A549 (cell line): Measurements from ENCODE around the gene CTIF. TPM values are rescaled to one million over a fixed set of nuclear protein-coding genes. Genes with fewer than 3 reads are reported as not detected.

ENCODE experiments used
- ATAC-seq, 2 experiments: fragments of 200-7000 bp in 1 of 2; fragments of >200 bp in 1 of 2; cut with Nextera tagmentation in 1 of 2; cut with Tn5 transposase in 1 of 2; 3 replicates each; pipeline versions ENCODE4 v1.8.0 to v1.9.1; 2018 to 2020; ENCODE audit warnings: mild to moderate bottlenecking in 1 of 2, moderate library complexity in 1 of 2
- CTCF ChIA-PET: fragments of 300-600 bp; sonication (Branson Sonifier 250); formaldehyde crosslinking; extraction: SDS; loops from one replicate; lab custom pipeline; 2021; ENCODE audit warnings: antibody characterized with exemption, inconsistent platforms; lab: Yijun Ruan, JAX
- POLR2A ChIA-PET: fragments of 350-600 bp; formaldehyde crosslinking; extraction: SDS; loops from one replicate; lab custom pipeline; 2021; ENCODE audit warnings: antibody characterized with exemption, inconsistent platforms; lab: Yijun Ruan, JAX
- DNase-seq, 2 experiments: peaks; one replicate each; pipeline versions ENCODE4 v3.0.0 to v3.0.0-alpha.2; 2011 to 2016; ENCODE audit warnings: low read depth in 1 of 2, low spot score in 1 of 2
- FAIRE-seq: peaks from 2 replicates; lab custom pipeline; 2011; peaks lifted over from hg19 to GRCh38; lab: Jason Lieb, UNC
- H3K27ac ChIP-seq, 2 experiments: fragments of >200 bp; sonication (Bioruptor Twin); formaldehyde crosslinking; 3 replicates each; pipeline ENCODE4 v1.5.1; 2016 to 2017
- H3K4me1 ChIP-seq: fragments of >200 bp; sonication (Bioruptor Twin); formaldehyde crosslinking; 3 replicates; pipeline ENCODE4 v1.6.1; 2016
- H3K4me2 ChIP-seq: fragments of >200 bp; sonication (Bioruptor Twin); formaldehyde crosslinking; 3 replicates; pipeline ENCODE4 v1.6.1; 2016
- H3K4me3 ChIP-seq: fragments of >200 bp; sonication (Bioruptor Twin); formaldehyde crosslinking; 3 replicates; pipeline ENCODE4 v1.5.1; 2016
- H3K9me3 ChIP-seq: fragments of >200 bp; sonication (Bioruptor Twin); formaldehyde crosslinking; 3 replicates; pipeline ENCODE4 v1.6.1; 2016
- CEBPB ChIP-seq, 2 experiments: fragments of >200 bp in 1 of 2; sonication (Bioruptor Twin) in 1 of 2; formaldehyde crosslinking in 1 of 2; IDR thresholded peaks; 2 replicates each; pipeline ENCODE4 v1.6.1; 2012 to 2016
- CHD4 ChIP-seq: fragments of 200-600 bp; sonication (generic); IDR thresholded peaks from 2 replicates; pipeline ENCODE4 v1.6.1; 2016; ENCODE audit warnings: antibody characterized with exemption, mild to moderate bottlenecking, borderline replicate concordance
- ELK1 ChIP-seq: fragments of 150-350 bp; IDR thresholded peaks from 2 replicates; pipeline ENCODE4 v1.6.1; 2014; ENCODE audit warnings: low read depth, mild to moderate bottlenecking, low read length
- ESRRA ChIP-seq: fragments of 150-350 bp; IDR thresholded peaks from 2 replicates; pipeline ENCODE4 v1.6.1; 2014; ENCODE audit warnings: mild to moderate bottlenecking, low read length, borderline replicate concordance
- FOSB ChIP-seq: fragments of 250-450 bp; sonication (Bioruptor Pico); IDR thresholded peaks from 2 replicates; pipeline ENCODE4 v1.5.0; 2020; ENCODE audit warnings: mild to moderate bottlenecking, moderate library complexity
- FOXS1 ChIP-seq: fragments of 250-450 bp; sonication (Bioruptor Pico); IDR thresholded peaks from 2 replicates; pipeline ENCODE4 v1.5.0; 2020; ENCODE audit warnings: mild to moderate bottlenecking, moderate library complexity
- HDAC2 ChIP-seq: fragments of 200-600 bp; sonication (generic); IDR thresholded peaks from 2 replicates; pipeline ENCODE4 v1.6.1; 2016
- HES2 ChIP-seq: fragments of >200 bp; sonication (Bioruptor Twin); formaldehyde crosslinking; IDR thresholded peaks from 2 replicates; pipeline ENCODE4 v1.6.1; 2016
- HEYL ChIP-seq: fragments of 250-450 bp; sonication (Bioruptor Pico); IDR thresholded peaks from 2 replicates; pipeline ENCODE4 v1.8.0; 2021; ENCODE audit warnings: mild to moderate bottlenecking, moderate library complexity
- HMGXB4 ChIP-seq: fragments of 250-450 bp; sonication (Bioruptor Pico); IDR thresholded peaks from 2 replicates; pipeline ENCODE4 v1.5.0; 2021; ENCODE audit warnings: mild to moderate bottlenecking, moderate library complexity, borderline replicate concordance
- KDM1A ChIP-seq: fragments of 200-600 bp; sonication (generic); IDR thresholded peaks from 2 replicates; pipeline ENCODE4 v1.6.1; 2016; ENCODE audit warnings: low read depth, mild to moderate bottlenecking
- NFE2L2 ChIP-seq: fragments of 150-350 bp; conservative IDR thresholded peaks from 2 replicates; pipeline ENCODE4 v1.6.1; 2014; ENCODE audit warnings: low read length
- NR3C1 ChIP-seq: fragments of >200 bp; sonication (Bioruptor Twin); formaldehyde crosslinking; IDR thresholded peaks from 3 replicates; pipeline ENCODE4 v1.6.1; 2017
- POLR2A ChIP-seq: IDR thresholded peaks from 2 replicates; pipeline ENCODE4 v1.6.1; 2012; ENCODE audit warnings: mild to moderate bottlenecking, low read length
- RAD21 ChIP-seq, 2 experiments: fragments of >200 bp in 1 of 2; sonication (Bioruptor Twin) in 1 of 2; formaldehyde crosslinking in 1 of 2; IDR thresholded peaks in 1 of 2; conservative IDR thresholded peaks in 1 of 2; 2 replicates in 1 of 2; 3 replicates in 1 of 2; pipeline ENCODE4 v1.6.1; 2012 to 2018; ENCODE audit warnings: inconsistent platforms in 1 of 2
- RCOR1 ChIP-seq: fragments of 150-350 bp; IDR thresholded peaks from 2 replicates; pipeline ENCODE4 v1.6.1; 2014; ENCODE audit warnings: antibody characterized with exemption, low read length, low read depth
- RFX5 ChIP-seq: fragments of 450-650 bp; IDR thresholded peaks from 2 replicates; pipeline ENCODE4 v1.7.1; 2014; ENCODE audit warnings: antibody characterized with exemption, mild to moderate bottlenecking, moderate library complexity
- RNF2 ChIP-seq: fragments of 200-600 bp; sonication (generic); IDR thresholded peaks from 2 replicates; pipeline ENCODE4 v1.6.1; 2016; ENCODE audit warnings: low read depth, mild to moderate bottlenecking, antibody characterized with exemption, moderate library complexity, borderline replicate concordance
- SREBF2 ChIP-seq: fragments of 450-650 bp; IDR thresholded peaks from 2 replicates; pipeline ENCODE4 v1.6.1; 2014; ENCODE audit warnings: mild to moderate bottlenecking, moderate library complexity
- TFCP2L1 ChIP-seq: fragments of 250-450 bp; sonication (Bioruptor Pico); IDR thresholded peaks from 2 replicates; pipeline ENCODE4 v1.5.0; 2021; ENCODE audit warnings: mild to moderate bottlenecking
- TP53 ChIP-seq: fragments of 250-450 bp; sonication (Bioruptor Pico); IDR thresholded peaks from 2 replicates; pipeline ENCODE4 v1.5.0; 2021; ENCODE audit warnings: mild to moderate bottlenecking, moderate library complexity
- ZC3H11A ChIP-seq: fragments of 450-650 bp; IDR thresholded peaks from 2 replicates; pipeline ENCODE4 v1.6.1; 2014; ENCODE audit warnings: antibody characterized with exemption, mild to moderate bottlenecking
- ZFP36 ChIP-seq: fragments of 450-650 bp; IDR thresholded peaks from 2 replicates; pipeline ENCODE4 v1.6.1; 2014; ENCODE audit warnings: borderline replicate concordance; ENCODE audit not compliant: partially characterized antibody
- WGBS: methylation state at CpG from one replicate; pipeline ENCODE4 v1.1.6; 2017; ENCODE audit errors: missing lambda C conversion rate; 5-methylcytosine and 5-hydroxymethylcytosine counted together
- polyA plus RNA-seq, 4 experiments: library from polyadenylated mRNA; depleted of rRNA in 3 of 4; stranded (reverse); fragments of >200 nt; fragmentation: RNase III in 1 of 4; extraction: RNeasy Plus Mini Kit Qiagen cat#74134 plus additional on column Dnase treatment in 1 of 4; gene quantifications; 2 replicates in 3 of 4; 3 replicates in 1 of 4; pipeline ENCODE4 v1.2.3, GENCODE V29; 2011 to 2017
- TF ChIP-seq, protein P1 (sequence below): fragments of >200 bp; sonication (Bioruptor Twin); formaldehyde crosslinking; IDR thresholded peaks from 3 replicates; pipeline ENCODE4 v1.6.1; 2016
- TF ChIP-seq, protein P2 (sequence below): IDR thresholded peaks from 2 replicates; pipeline ENCODE4 v1.6.1; 2012
- TF ChIP-seq, protein P3 (sequence below): IDR thresholded peaks from 2 replicates; pipeline ENCODE4 v1.6.1; 2012; ENCODE audit warnings: low read depth, borderline replicate concordance

The CTIF gene
- polyA plus RNA-seq, 2 of the 4 experiments (the other 2 are of a cell fraction) = 17.0 to 24.7 TPM

DNA sequence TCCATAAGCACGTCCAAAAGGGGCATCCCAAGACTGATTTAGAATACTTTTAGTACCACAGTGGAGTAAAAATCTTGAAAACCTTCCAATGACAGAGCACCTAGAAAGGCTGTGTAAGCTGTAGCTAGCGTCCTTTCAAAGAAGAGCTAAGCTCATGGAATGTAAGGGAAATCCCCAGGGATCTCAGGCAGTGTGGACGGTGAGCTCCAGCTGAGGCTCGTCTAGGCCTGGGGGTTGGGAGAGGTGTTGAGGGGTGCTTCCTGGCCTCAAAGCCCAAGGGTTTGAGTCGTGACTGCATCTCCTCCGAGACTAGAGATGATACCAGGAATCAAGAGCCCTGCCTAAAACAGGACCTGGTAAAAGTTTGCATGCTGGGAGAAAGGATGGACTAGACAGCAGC lies 7.6 kb downstream of the CTIF start:
- CTCF ChIA-PET = interaction anchor here (2.5 kb wide), 1 partner anchor 71 kb away, joined by 13 read pairs; no protein-coding TSS in a partner anchor

DNA sequence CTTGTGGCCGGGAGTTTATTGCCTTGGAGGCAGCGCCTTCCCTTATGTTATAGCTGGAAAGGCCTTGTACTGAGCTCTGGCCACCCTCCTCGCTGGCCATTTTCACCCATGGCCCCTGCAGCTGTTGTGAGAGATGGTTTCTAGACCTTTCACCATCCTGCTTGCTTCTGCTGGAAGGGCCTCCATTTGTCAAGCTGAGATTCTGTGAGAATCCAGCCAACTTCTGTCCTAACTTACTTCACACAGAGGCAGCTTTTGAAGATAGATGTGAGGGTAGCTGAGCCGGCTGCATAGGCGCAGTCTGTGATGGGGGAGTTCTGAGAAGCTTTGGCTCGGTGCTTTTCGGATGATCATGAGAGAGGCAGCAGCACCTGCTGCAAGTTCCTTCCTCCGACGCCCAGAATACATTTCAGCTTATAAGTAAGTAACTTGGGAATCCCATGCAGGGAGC lies 8.7 kb downstream of the CTIF start:
- TF ChIP-seq RFX5 (no peak), ESRRA (no peak), CHD4 (no peak), ELK1 (no peak)
- TF ChIP-seq, all 56 proteins: peak for 0
- no peak for DNase-seq
- Histone ChIP-seq H3K4me3 (no peak overlapping the region), H3K4me2 (peak overlapping the region; percentile 48), H3K4me1 (peaks cover 57% of the 10 kb centered on the region), H3K9me3 (no peaks in the 10 kb centered on the region), H3K27ac (peak overlapping the region; percentile 59 to 74; a peak in 5 of 6 replicates)
- POLR2A ChIA-PET = no interaction called here
- no peak for FAIRE-seq
- ATAC-seq = no peak
- CTCF ChIA-PET = interaction anchor here (0.6 to 1.5 kb wide), 2 partner anchors 14 to 72 kb away, joined by 3 to 5 read pairs; no protein-coding TSS in a partner anchor
- 90% methylated on average over 5 of the region's 9 CpGs for WGBS

More for the DNA sequence above, 7.6 kb downstream of the CTIF start:
- Histone ChIP-seq H3K27ac (peak overlapping the region in 1 of 2 experiments; percentile 74; a peak in 3 of 6 replicates), H3K4me2 (no peak overlapping the region), H3K4me3 (no peak overlapping the region)
- 73% methylated on average over 6 of the region's 6 CpGs for whole genome bisulfite sequencing
- POLR2A ChIA-PET = no interaction called here
- no peak for ATAC-seq
- TF ChIP-seq, protein P1, sequence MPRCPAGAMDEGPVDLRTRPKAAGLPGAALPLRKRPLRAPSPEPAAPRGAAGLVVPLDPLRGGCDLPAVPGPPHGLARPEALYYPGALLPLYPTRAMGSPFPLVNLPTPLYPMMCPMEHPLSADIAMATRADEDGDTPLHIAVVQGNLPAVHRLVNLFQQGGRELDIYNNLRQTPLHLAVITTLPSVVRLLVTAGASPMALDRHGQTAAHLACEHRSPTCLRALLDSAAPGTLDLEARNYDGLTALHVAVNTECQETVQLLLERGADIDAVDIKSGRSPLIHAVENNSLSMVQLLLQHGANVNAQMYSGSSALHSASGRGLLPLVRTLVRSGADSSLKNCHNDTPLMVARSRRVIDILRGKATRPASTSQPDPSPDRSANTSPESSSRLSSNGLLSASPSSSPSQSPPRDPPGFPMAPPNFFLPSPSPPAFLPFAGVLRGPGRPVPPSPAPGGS = no peak
- TF ChIP-seq SREBF2 (no peak), TP53 (no peak), ELK1 (no peak), RCOR1 (no peak), POLR2A (no peak), TFCP2L1 (CRISPR knock-in tag) (no peak), ZC3H11A (no peak), RNF2 (no peak), HDAC2 (no peak), KDM1A (no peak), ZFP36 (no peak), HEYL (CRISPR knock-in tag) (no peak), NR3C1 (no peak)
- TF ChIP-seq, protein P2, sequence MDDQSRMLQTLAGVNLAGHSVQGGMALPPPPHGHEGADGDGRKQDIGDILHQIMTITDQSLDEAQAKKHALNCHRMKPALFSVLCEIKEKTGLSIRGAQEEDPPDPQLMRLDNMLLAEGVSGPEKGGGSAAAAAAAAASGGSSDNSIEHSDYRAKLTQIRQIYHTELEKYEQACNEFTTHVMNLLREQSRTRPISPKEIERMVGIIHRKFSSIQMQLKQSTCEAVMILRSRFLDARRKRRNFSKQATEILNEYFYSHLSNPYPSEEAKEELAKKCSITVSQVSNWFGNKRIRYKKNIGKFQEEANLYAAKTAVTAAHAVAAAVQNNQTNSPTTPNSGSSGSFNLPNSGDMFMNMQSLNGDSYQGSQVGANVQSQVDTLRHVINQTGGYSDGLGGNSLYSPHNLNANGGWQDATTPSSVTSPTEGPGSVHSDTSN = no peak
- TF ChIP-seq, all 56 proteins: peak for 0
- DNase-seq (no peak), FAIRE-seq (no peak)
- no peaks in the 10 kb centered on the region for H3K9me3 ChIP-seq
- H3K4me1 ChIP-seq = peaks cover 68% of the 10 kb centered on the region

DNA sequence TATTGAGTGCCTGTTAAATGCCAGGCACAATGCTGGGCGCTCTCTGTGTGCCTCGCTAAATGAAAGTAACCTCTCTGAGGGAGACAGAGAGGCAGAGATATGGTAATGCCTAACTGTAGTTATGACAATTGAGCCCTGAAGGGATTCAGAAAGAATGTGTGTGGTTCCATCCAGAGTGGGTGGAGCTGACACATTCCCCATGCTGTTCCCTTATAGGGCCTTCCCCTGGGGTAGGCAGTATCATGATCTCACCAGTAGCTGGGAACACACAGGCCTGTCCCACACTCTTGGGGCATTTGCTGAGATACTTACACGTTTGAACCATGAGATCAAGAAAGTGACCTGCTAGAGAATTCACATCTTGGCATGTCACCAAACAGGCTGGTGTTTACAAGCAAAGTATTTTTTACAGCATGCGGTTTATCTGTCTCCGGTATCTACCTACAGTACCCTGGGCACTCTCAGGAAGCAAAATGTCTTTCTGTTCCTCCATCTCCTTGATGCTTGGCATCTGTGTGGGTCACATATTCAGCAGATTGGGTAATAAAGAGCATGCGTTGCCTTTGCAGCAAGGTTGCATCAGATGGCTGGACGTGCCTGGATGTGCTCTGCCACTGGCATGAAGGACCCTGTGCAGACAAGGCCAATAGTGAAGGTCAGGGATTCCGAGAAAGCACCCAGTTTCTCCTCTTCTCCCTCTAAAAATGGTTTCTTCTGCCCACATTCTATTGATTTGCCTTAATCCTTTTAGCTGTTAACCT lies 9.4 kb downstream of the CTIF start:
- Histone ChIP-seq H3K4me3 (no peak overlapping the region), H3K27ac (peak overlapping the region; percentile 59 to 74; a peak in 5 of 6 replicates), H3K4me1 (peaks cover 50% of the 10 kb centered on the region), H3K9me3 (no peaks in the 10 kb centered on the region), H3K4me2 (peak overlapping the region; percentile 48)
- ATAC-seq (peak; percentile 78 to 79; a peak in 4 of 6 replicates), FAIRE-seq (no peak), DNase-seq (peak in 1 of 2 experiments; percentile 38)
- WGBS = 76% methylated on average over 8 of the region's 8 CpGs
- CTCF ChIA-PET = interaction anchor here (0.6 to 1.5 kb wide), 2 partner anchors 13 to 72 kb away, joined by 3 to 5 read pairs; no protein-coding TSS in a partner anchor
- POLR2A ChIA-PET = no interaction called here
- TF ChIP-seq RAD21 (conservative IDR thresholded peaks at IDR 0.05 in 1 of 2, IDR thresholded peaks at IDR 0.05 in 1 of 2) = no peak
- TF ChIP-seq NFE2L2 = no peak
- no peak for TF ChIP-seq HMGXB4
- no peak for TF ChIP-seq HES2
- TF ChIP-seq, protein P3, sequence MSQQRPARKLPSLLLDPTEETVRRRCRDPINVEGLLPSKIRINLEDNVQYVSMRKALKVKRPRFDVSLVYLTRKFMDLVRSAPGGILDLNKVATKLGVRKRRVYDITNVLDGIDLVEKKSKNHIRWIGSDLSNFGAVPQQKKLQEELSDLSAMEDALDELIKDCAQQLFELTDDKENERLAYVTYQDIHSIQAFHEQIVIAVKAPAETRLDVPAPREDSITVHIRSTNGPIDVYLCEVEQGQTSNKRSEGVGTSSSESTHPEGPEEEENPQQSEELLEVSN = no peak
- no peak for TF ChIP-seq ESRRA
- TF ChIP-seq FOXS1 (CRISPR knock-in tag) = no peak
- no peak for TF ChIP-seq FOSB (CRISPR knock-in tag)
- TF ChIP-seq CEBPB (IDR thresholded peaks at IDR 0.05) = no peak
- no peak for TF ChIP-seq RCOR1
